VCaP (cell line): ENCODE results near the gene RPTOR.
"Not testable (repeated sequence)": the region's sequence is repeated elsewhere in the genome, so short reads cannot be mapped to it uniquely, and the experiment has no call there.

ENCODE experiments used
- H3K27ac ChIP-seq: fragments of 450-650 bp; 2 replicates; pipeline ENCODE4 v1.5.1; 2017
- TF ChIP-seq, protein P1 (sequence below): fragments of 450-650 bp; conservative IDR thresholded peaks from 2 replicates; pipeline ENCODE4 v1.5.1; 2017; ENCODE audit warnings: mild to moderate bottlenecking, moderate library complexity

Gene RPTOR

GRCh38 chr17:80869481-80870145 lies 325.0 kb downstream of the RPTOR start:
- TF ChIP-seq, protein P1, sequence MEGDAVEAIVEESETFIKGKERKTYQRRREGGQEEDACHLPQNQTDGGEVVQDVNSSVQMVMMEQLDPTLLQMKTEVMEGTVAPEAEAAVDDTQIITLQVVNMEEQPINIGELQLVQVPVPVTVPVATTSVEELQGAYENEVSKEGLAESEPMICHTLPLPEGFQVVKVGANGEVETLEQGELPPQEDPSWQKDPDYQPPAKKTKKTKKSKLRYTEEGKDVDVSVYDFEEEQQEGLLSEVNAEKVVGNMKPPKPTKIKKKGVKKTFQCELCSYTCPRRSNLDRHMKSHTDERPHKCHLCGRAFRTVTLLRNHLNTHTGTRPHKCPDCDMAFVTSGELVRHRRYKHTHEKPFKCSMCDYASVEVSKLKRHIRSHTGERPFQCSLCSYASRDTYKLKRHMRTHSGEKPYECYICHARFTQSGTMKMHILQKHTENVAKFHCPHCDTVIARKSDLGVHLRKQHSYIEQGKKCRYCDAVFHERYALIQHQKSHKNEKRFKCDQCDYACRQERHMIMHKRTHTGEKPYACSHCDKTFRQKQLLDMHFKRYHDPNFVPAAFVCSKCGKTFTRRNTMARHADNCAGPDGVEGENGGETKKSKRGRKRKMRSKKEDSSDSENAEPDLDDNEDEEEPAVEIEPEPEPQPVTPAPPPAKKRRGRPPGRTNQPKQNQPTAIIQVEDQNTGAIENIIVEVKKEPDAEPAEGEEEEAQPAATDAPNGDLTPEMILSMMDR, result no peak
- H3K27ac ChIP-seq, result no peak overlapping the region

DNA sequence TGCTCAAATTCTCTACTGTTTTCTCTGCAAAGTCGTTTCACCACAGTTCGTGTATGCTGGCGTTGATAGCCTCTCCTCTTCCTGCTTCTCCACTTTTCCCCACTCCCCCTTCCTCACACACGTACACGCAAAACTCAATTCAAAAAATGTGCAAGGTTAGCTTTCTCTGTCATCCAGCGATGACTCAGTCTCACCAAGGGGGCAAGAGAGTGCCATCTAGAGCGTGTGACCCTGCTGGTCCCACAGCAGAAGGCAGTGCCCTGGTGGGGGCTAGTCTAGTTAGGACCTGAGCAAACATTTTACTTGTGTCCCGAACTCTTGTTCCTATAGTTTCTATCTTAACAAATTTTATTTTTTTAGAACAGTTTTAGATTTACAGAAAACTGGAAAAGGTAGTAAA lies 325.8 kb downstream of the RPTOR start:
- TF ChIP-seq, protein P1, result no peak
- no peak overlapping the region for H3K27ac ChIP-seq

DNA sequence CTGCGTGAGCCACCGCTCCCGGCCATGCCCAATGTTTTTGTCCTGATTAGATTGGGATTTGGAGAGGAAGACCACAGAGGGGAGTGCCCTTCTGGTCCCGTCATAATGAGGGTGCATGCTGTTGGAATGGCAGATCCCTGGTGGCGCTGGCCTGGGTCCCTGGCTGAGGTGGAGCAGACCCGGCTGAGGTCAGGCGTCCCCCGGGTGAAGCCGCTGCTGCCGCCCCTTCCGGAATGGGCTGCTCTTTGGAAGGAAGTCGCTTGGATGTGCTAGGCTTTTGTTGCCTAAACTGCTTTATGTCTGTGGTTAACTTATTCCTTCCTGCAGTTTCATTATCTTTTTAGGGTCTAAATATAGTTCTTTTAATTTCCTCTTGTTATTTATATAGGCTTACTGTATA lies 326.7 kb downstream of the RPTOR start:
- TF ChIP-seq, protein P1, result no peak
- H3K27ac ChIP-seq, result no peak overlapping the region

DNA sequence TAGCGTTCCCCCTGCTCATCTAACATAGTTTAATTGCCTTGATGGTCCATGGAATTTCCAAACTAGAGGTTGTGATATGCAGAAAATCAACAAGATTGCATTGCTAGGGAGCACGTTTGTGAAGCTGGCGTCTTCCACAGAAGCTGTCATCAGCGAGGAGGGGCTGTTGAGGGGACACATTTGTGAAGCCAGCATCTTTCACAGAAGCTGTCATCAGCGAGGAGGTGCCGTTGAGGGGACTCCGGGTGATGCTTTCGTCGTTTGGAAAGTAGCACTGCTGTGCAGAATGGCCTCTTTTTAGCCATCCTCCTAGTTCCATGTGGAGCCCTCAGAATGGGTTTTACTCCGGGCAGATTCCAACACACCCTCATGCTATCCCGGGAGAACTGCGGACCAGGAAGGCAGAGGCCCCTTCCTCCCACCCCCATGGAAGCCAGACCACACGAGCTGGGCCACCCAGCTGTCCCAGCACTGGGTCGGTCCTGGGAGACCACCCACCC lies 327.4 kb downstream of the RPTOR start:
- TF ChIP-seq, protein P1, result no peak
- H3K27ac ChIP-seq, result no peak overlapping the region

- TF ChIP-seq, protein P1, result no peak
- no peak overlapping the region for H3K27ac ChIP-seq
Measured at GRCh38 chr17:80872501-80873306, 328.1 kb downstream of the RPTOR start.

- TF ChIP-seq, protein P1, result no peak
- H3K27ac ChIP-seq, result no peak overlapping the region
Measured at GRCh38 chr17:80873307-80873951, 328.8 kb downstream of the RPTOR start.

DNA sequence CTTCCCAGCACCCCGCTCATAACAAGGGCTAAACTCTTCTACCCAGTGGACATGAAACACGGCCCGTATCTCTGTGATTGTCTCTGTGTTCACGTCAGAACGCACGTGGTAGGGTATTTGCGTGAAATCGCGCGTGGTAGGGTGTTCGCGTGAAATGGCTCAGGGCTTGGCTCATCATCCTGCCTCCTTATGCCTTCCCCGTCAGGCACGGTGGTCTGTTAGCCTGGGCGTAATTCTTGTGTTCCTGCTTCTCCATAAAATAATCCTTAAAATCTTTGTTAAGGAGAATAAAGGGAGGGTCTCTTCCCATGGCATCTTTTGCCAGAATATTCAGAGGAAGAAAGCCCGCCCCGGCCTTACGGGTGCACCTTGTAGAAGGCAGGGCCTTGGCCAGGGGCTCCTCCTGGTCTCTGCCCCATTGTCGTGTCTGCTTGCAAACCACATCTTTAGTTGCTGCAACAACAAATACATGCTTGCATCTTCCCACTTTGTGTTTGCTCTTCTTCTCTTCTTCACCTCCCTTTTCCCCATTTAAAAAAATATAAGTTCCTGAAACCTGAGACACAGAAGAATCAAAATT lies 330.3 kb downstream of the RPTOR start:
- no peak overlapping the region for H3K27ac ChIP-seq
- TF ChIP-seq, protein P1, result no peak

- not testable (repeated sequence) for H3K27ac ChIP-seq
Measured at GRCh38 chr17:80875480-80875995, 330.9 kb downstream of the RPTOR start.

DNA sequence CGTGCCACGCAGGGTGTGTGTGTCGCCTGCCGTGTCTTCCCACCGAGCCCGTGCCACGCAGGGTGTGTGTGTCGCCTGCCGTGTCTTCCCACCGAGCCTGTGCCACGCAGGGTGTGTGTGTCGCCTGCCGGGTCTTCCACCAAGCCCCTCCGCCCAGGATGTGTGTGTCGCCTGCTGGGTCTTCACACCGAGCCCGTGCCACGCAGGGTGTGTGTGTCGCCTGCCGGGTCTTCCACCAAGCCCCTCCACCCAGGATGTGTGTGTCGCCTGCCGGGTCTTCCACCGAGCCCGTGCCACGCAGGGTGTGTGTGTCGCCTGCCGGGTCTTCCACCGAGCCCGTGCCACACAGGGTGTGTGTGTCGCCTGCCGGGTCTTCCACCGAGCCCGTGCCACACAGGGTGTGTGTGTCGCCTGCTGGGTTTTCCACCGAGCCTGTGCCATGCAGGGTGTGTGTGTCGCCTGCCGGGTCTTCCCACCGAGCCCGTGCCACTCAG lies 331.9 kb downstream of the RPTOR start:
- not testable (repeated sequence) for H3K27ac ChIP-seq
